SKM-1 treated with dmso at 0.1 percent for 144 hours (cell line): ENCODE measurements around the gene WNT9A.

Experiments used
- DNase-seq: peaks from one replicate; lab custom pipeline; 2025; ENCODE audit not compliant: unreplicated experiment; lab: John Stamatoyannopoulos, UW

Gene WNT9A

DNA sequence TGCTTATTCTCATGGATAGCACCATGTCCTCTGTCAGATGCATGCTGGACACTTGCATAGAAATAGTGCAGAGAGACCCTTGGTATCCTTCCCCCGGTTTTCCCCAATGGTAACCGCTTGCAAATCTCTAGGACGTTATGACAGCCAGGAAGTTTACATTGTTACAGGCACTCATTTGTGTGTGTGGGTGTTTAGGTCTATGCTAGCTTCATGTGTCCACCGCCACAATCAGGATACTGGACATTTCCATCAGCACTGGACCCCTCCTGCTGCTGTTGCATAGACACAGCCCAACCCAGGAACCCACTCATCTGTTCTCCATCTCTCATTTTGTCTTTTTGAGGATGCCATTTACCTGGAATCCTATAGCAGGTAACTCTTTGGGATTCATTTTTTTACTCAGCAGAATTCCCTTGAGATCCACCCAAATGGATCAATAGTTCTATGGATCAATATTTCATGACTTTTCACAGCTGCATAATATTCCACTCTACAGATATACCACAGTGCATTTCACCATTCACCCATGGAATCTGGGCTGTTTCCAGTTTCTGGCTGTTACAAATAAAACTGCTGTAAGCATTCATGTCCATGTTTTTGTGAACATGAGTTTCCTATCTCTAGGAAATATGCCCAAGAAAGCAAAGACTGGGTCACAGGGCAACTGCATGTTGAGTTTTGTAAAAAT is 6.6 kb upstream of the WNT9A start:
- DNase-seq: no peak

DNA sequence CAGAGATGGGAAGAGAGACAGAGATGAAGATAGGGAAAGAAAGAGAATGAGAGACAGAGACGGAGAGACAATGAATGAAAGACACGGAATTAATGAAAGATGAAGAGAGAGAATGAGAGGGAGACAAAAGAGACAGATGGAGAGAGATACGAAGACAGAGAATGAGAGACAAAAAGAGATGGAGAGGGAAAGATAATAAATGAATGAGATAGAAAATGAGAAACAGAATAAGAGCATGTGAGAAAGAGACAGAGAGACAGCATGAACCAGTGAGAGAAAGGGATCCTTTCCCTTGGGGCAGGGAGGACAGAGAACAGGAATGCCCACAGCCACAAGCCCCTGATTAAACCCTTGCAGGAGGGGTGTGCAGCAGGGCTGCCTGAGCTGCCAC is 5.3 kb upstream of the WNT9A start:
- no peak for DNase-seq

DNA sequence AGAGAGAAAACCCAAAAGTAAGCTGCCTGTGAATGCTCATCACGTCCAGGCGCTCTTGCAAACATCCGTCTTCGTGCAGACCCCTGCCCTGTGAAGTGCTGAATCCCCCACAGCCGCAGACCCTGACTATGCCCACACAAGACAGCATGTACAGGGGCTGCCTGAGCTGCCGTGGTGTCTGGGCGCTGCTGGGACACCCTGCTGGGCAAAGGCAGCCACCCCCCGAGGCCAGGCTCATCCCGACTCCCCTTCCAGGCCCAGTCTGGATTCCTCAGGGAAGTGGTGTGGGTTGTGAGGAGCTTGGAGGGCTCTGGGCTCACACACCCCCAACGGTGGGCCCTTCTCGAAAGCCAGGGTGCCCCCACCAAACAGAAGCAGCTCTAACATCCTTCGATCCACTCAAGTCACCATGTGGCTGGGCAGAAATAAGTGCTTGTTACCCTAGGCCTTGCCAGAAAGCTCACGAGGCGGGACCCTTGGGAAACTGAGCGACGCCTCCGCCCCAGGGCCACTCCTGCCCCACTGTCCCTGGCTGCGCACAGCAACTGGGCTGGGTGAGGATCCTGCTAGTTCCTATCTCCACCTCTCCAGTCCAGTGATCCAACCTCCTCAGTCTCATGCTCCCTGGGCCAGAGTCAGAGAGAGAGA is 4.8 kb upstream of the WNT9A start:
- DNase-seq: no peak

DNA sequence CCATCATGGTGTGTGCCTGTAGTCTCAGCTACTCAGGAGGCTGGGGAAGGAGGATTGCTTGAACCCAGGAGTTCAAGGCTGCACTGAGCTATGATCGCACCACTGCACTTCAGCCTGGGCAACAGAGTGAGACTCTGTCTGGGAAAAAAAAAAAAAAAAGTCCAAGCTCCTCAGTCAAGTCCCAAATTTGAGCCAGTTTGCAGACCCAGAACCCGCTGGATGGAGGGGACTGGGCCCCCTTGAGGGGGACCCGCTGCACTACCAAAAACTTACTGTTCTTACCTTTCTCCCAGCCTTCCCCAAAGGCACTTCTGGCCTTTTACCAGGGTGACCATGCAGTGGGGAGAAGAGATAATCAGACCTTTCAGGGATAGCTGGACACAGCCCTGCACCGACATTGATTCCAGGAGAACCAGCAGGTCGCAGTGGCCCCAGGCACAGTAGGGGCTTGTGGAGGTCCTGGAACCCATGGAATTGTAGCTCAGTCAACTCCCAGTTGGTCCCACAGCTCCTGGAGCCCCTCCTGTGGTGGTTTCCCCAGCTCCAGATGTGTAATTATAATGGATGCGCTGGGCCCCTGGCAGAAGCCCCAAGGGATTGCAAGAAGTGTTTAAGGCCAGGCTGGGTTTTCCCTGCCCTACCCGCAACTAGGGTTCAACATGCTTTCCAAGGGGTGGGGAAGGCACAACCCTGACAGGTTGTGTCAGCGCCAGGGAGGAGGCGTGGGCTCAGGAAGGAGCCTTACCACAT is 4.1 kb upstream of the WNT9A start:
- DNase-seq: no peak

DNA sequence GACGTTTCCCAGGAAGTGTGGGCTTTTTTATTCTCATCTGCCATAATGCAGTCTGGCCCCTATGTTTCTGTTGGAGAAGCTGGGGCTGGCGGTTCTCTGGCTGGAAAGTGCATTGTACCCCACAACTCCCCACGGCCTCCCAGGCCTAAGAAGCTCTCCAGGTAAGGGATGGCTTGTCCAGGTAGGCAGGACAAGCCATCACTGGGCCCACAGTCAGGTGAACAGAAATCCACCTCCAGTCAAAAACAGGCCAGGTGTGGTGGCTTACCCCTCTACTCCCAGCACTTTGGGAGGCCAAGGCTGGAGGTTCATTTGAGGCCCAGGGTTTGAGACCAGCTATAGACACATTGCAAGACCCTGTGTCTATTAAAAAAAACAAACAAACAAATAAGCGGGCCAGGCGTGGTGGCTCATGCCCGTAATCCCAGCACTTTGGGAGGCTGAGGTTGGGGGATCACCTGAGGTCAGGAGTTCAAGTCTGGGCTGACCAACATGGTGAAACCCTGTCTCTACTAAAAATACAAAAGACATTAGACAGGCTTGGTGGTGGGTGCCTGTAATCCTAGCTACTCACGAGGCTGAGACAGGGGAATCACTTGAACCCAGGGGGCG is 3.1 kb upstream of the WNT9A start:
- DNase-seq: no peak

DNA sequence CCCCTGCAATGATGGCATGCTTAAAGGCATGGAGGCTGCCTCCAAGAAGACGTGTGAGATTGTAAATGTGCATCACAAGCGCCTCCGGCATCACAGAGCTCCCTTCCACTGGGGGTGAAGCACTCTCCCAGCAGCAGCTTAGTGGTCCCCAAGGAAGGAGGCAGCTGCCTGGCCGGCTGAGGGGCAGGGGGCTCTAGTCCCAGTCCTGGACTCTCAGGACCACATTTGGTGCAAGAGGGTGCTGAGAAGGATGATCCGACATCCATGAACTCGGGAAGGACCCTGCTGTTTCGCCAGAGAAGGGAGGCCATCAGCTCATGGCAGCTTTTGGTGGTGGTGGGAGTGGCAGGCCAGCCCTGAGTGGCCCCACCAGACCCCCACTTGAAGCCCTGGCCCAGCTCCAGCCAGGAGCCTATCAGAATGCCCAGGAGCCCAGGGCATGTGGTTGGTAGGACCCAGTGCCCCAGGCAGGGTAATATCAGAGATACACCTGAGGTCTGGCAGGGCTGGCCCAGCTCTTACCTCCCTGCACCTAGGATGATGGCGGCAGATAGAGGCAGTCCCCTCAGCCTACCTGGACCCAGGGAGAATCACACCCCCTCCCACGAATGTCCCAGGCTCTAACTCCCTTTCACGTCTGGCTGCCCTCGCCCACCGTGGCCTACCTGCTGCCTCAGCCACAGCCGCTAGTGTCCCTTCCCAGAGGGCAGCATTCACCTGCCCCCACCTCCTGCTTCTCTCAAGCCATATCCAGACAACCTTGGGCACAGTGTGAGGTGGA is 2.4 kb upstream of the WNT9A start:
- DNase-seq: no peak

DNA sequence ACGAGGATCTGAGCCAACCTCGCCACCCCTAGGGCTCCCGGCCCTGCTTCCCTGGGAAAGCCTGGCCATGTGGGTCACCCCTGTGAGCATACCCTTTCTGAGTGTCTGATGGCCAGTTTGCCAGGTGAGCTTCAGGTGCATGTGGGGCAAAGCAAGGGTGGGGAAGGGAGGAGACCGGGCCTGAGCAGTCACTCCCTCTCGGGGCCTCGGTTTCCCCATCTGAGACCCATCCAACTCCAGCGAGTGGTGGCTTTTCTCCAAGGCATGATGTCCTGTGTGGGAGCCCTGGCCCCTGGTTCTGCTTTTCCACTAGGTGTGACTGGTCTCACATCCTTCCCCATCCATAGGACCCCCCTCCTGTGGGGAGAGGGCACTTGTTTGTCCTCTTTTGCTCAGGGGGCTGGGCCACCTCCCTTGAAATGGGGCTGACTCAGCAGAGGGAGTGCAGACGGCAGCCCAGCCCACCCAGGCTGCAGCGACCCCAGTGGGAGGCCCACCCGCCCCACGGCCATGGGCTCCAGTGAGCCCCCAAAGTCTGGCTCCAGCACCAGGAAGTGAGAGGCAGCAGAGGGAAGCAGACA is 1.7 kb upstream of the WNT9A start:
- DNase-seq: no peak

DNA sequence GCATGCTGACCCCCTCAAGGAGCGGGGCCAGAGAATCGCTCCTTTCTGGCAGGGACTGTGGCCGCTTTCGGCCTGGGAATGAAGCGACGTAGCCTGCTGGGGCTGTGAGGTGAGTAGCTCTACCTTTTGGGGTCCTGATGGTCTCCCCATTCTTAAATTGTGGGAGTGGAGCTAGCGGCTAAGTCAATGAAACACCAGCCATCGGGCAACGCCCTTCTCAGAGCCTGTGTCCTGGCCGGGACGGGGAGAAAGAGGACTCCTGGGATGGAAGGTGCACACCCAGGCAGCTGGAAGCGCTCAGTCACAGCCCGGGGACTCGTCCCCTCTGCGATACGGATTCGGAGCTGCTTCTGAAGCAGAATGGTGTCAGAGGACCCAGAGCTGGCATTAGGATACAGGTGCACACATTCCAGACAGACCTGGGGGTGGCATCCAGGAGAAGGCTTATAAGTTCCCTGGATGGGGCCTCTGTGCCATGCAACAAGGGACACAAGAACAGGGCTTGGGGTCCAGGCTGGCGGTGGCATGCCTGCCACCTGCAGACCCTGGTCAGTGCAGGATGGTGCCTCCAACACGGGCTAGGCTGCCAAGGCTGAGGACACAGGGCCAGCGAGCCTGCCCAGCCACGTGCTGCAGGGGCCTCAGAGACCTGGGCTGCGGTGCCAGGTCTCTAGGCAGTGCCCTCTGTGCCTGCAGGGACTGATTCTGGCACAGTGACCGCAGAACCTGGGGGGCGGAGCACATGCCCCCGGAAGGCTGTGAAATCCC is 945 bp upstream of the WNT9A start:
- no peak for DNase-seq

DNA sequence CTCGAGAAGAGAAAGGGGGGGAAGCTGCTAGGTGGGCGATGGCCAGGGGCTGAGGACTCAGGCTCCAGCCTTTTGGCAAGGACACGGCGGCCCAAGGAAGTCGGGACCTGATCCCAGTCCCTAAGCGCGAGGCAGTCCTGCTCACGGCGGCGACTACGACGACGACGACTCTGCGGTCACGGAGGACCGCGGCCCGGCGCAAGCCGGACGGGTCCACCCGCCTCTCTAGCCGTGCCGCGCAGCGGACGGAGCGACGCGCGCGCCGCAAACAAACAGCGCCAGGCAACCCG is 401 bp downstream of the WNT9A start:
- no peak for DNase-seq

DNA sequence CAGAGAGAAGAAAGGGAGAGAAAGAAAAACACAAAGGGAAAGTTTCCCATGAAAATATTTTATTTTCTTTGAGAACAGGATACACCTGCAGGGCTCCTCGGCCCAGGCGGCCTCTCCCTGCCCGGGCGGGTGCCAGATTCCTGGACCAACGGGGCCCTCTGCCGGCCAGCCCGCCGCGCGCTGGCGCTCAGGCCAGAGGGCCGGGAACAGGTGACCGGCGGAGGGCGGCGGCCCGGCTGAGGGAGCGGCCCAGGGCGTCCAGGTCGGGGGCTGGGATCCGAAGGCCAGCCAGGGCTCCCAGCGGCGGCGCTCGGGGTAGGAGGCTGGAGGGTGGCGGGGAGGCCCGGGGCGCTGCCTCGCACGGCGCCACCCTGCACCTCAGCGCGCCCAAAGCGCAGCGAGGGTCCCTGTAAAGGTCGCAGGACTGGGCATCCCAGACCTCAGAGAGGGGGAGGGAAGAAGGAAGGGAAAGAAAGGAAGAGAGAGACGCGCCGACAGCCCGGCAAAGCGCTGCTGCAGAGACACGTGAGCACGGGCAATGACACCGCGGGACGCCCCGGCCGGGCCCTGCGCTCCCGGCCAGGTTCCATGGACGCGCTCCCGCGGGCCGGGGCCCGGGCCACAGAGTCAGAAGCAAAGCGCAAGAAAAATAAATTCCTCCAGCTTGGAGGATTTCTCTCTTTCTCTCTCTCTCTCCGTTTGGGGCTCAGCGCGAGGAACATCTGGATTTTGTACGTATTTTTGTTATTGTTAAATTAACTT is 927 bp downstream of the WNT9A start:
- DNase-seq: no peak

DNA sequence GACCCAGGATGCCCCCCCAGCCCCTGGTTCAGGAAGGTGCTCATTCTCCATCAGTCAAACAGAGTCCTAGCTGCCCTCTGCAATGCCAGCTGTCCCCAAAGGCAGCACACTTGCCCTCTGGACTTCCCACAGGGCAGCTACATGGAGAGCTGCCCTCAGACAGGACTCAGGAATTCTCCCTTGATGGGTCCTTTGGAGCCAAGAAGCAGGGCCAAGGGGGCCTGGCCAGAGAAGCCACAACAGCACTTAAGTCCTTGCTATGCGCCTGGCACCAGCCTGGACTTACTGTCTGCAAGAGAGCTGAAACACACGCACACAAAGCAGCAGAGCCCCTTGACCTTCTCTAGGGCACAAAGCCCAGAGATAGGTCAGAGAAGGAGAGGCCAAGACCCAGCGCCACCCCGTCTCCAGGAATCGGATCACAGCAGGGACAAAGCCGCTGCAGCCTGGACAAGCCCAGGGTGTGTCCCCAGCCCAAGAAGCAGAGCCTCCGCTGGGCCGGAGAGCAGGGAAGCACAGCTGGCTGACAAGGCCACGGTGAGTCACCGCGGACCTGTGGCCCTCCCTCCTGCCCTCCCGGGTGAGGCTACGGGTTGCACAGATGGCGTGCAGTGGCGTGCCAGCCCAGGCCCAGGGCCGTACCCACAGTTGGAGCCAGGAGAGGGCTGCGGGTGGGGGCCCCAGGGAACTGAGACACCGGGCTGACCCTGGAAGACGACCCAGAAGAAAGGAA is 1.7 kb downstream of the WNT9A start:
- no peak for DNase-seq

DNA sequence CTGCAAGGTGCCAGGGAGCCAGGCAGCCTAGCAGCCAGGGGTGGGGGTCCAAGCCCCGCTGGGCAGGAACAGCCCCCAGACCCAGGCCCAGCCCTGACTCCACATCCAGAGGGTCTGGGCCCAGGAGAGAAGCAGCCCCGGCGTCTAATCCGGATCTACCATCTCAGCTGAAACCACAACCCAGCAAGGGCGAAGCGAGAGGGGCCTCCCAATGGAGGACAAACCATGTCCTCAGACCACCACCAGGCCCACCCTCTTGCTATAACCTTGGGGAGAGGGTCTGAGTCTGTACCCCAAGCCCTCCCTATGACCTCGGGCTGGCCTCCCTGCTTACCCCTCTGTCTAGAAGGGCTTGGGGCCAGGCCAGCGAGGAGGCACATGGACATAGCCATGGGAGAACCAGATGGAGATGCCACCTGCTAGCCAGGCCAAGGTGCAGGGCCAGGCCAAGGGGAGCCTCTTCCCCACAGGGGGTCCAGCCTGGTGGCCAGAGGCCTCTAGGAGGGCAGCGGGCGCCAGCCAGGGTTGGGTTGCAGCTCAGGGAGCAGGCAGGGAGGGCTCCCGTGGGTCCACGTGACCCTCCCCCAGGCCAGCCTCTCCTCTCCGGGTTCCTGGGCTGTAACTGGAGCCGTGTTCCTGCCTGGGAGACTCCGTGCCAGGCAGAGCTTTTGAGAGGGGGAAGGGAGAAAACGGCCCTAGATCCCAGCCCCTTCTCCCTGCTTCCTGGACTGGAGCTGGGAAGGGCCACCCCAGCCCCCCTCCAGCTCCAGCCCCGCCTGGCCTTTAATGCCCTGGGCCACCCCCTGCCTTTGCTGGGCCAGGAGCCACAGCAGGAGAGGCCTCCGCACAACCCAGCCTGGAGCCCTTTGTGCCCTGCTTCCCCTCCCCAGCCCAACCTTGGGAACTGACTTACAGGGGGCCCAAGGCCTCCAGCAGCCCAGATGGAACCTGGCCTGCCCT is 2.5 kb downstream of the WNT9A start:
- DNase-seq: no peak

DNA sequence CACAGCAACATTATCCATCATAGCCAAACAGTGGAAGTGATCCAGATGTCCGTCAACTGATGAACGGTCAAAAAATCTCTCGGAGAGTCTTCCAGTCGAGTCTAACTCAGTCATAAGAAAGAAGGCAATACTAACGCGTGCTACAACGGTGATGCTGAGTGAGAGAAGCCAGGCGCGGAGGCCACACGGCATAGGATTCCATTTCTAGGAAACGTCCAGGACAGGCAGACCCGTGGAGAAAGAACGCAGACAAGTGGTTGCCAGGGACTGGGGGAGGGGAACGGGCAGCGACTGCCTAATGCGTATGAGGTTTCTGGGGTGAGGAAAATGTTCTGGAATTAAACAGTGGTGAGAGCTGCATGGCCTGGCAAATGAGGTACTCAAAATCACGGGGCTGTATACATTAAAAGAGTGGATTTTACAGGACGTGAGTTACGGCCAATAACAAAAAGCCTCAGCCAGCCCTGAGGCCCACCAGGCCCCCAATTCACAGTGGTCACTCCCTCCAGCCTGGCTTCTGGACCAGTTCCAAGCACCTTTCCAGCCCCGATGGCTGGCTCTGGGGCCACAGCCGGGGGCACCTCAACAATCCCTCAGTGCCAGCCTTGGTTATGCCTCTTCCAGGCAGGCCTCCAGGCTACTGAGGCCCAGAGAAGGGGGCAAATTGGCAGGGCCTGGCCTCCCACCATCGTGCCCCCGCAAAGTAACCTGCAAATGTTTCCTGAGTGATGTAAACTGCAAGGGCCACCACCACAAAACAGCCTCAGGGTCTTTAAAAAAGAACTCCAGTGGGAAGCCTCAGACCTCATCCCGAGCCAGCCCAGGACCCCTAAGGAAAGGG is 3.4 kb downstream of the WNT9A start:
- no peak for DNase-seq

DNA sequence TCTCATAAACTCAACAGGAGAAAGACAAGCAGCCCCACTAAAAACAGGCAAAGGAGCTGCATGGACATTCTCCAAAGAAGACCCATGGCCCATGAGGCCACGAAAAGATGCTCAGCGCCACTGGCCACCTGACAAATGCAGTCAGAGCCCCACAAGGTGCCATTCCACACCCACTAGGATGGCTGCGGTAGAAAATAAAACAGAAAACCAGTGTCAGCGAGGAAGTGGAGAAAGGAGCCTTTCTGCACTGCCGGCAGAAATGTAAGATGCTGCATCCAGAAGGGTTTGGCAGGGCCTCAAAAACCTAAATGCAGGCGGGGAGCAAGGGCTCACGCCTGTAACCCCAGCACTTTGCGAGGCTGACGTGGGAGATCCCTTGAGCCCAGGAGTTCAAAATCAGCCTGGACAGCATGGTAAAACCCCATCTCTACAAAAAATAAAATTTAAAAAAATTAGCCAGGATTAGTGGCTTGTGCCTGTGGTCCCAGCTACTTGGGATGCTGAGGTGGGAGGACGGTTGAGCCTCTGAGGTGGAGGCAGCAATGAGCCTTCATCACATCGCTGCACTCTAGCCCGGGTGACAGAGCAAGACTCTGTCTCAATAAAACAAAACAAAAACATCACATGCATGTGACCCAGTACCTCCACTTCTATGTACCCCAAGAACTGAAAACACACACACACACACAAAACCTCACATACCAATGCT is 4.2 kb downstream of the WNT9A start:
- DNase-seq: no peak

DNA sequence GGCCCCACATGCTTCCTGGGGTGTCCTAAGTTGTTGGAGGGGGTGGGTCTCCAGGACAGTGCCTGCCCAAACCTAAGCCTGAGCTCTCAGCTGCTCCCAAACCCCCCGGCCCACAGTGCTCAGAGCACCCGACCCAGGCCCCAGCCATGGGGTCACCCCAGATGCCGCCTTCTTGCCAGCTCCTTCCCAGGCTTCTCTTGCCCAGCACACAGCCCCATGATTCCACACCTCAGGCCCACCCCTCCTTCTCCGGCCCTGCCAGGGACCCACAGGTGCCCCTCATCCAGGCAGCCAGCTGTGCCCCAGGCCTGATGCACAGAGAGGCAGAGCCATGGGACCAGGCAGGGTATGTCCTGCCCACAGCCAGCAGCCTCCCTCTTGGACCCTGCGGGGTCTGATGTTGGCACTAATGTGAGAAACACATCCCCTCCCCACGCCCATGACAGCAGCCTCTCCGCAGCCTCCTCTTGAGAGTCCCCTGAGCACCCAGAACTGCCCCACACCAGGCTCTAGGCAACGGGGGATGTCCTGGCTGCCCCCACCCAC is 4.9 kb downstream of the WNT9A start:
- no peak for DNase-seq
